HEK293 (cell line): Measurements from ENCODE around the gene TMEM60.

Experiments
- CTCF ChIP-seq: fragments of 450-650 bp; formaldehyde crosslinking; IDR thresholded peaks from 2 replicates; pipeline ENCODE4 v1.5.1; 2016; ENCODE audit warnings: missing biosample characterization, missing genetic modification characterization
- SCRT2 ChIP-seq: fragments of 450-650 bp; formaldehyde crosslinking; IDR thresholded peaks from 2 replicates; pipeline ENCODE4 v1.5.1; 2016; ENCODE audit warnings: missing biosample characterization, missing genetic modification characterization
- YY1 ChIP-seq: fragments of 450-650 bp; formaldehyde crosslinking; IDR thresholded peaks from 2 replicates; pipeline ENCODE4 v1.5.1; 2018; ENCODE audit warnings: missing biosample characterization, missing genetic modification characterization
- ZNF214 ChIP-seq: fragments of 450-650 bp; formaldehyde crosslinking; IDR thresholded peaks from 2 replicates; pipeline ENCODE4 v1.5.1; 2017; ENCODE audit warnings: missing biosample characterization, mild to moderate bottlenecking, missing genetic modification characterization, borderline replicate concordance
- ZNF274 ChIP-seq, 2 experiments: fragments of 200-500 bp in 1 of 2; fragments of 450-650 bp in 1 of 2; sonication (Bioruptor generic) in 1 of 2; formaldehyde crosslinking in 1 of 2; IDR thresholded peaks; 2 replicates each; pipeline versions ENCODE4 v1.5.1 to v1.6.1; 2014 to 2016; ENCODE audit warnings: borderline replicate concordance in 1 of 2, inconsistent platforms in 1 of 2, low read length in 1 of 2, missing biosample characterization in 1 of 2, missing genetic modification characterization in 1 of 2
- ZNF433 ChIP-seq: fragments of 450-650 bp; formaldehyde crosslinking; IDR thresholded peaks from 2 replicates; pipeline ENCODE4 v1.5.1; 2016; ENCODE audit warnings: missing biosample characterization, missing genetic modification characterization, low read depth
- ZNF514 ChIP-seq: fragments of 450-650 bp; formaldehyde crosslinking; IDR thresholded peaks from 2 replicates; pipeline ENCODE4 v1.5.1; 2016; ENCODE audit warnings: missing biosample characterization, missing genetic modification characterization
- ZSCAN23 ChIP-seq: fragments of 450-650 bp; formaldehyde crosslinking; IDR thresholded peaks from 2 replicates; pipeline ENCODE4 v1.5.1; 2016; ENCODE audit warnings: missing biosample characterization, missing genetic modification characterization
- TF ChIP-seq, protein P1 (sequence below): fragments of 450-650 bp; formaldehyde crosslinking; IDR thresholded peaks from 2 replicates; pipeline ENCODE4 v1.5.1; 2016; ENCODE audit warnings: missing biosample characterization, missing genetic modification characterization, low read depth
- TF ChIP-seq, protein P2 (sequence below): fragments of 450-650 bp; formaldehyde crosslinking; conservative IDR thresholded peaks from 2 replicates; pipeline ENCODE4 v1.5.1; 2016; ENCODE audit warnings: low read depth, missing biosample characterization, missing genetic modification characterization
- TF ChIP-seq, protein P3 (sequence below): fragments of 450-650 bp; formaldehyde crosslinking; IDR thresholded peaks from 2 replicates; pipeline ENCODE4 v1.5.1; 2016; ENCODE audit warnings: missing biosample characterization, missing genetic modification characterization
- TF ChIP-seq, protein P4 (sequence below): fragments of 450-650 bp; formaldehyde crosslinking; IDR thresholded peaks from 2 replicates; pipeline ENCODE4 v1.5.1; 2016; ENCODE audit warnings: missing biosample characterization, missing genetic modification characterization

GRCh38 chr7:77811516-77812289, 13.5 kb upstream of the TMEM60 start:
- TF ChIP-seq ZSCAN23 (tag by site-specific recombination) (no peak), ZNF274 (IDR thresholded peaks at IDR 0.05; ENCODE audit: low read length) (no peak), ZNF274 (tag by site-specific recombination; IDR thresholded peaks at IDR 0.05; ENCODE audit: borderline replicate concordance) (no peak), CTCF (tag by site-specific recombination) (no peak), ZNF214 (tag by site-specific recombination) (no peak), ZNF514 (no peak), SCRT2 (tag by site-specific recombination) (no peak), YY1 (tag by site-specific recombination) (no peak), ZNF433 (tag by site-specific recombination) (no peak)
- TF ChIP-seq, protein P1, sequence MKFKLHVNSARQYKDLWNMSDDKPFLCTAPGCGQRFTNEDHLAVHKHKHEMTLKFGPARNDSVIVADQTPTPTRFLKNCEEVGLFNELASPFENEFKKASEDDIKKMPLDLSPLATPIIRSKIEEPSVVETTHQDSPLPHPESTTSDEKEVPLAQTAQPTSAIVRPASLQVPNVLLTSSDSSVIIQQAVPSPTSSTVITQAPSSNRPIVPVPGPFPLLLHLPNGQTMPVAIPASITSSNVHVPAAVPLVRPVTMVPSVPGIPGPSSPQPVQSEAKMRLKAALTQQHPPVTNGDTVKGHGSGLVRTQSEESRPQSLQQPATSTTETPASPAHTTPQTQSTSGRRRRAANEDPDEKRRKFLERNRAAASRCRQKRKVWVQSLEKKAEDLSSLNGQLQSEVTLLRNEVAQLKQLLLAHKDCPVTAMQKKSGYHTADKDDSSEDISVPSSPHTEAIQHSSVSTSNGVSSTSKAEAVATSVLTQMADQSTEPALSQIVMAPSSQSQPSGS = no peak
- TF ChIP-seq, protein P2, sequence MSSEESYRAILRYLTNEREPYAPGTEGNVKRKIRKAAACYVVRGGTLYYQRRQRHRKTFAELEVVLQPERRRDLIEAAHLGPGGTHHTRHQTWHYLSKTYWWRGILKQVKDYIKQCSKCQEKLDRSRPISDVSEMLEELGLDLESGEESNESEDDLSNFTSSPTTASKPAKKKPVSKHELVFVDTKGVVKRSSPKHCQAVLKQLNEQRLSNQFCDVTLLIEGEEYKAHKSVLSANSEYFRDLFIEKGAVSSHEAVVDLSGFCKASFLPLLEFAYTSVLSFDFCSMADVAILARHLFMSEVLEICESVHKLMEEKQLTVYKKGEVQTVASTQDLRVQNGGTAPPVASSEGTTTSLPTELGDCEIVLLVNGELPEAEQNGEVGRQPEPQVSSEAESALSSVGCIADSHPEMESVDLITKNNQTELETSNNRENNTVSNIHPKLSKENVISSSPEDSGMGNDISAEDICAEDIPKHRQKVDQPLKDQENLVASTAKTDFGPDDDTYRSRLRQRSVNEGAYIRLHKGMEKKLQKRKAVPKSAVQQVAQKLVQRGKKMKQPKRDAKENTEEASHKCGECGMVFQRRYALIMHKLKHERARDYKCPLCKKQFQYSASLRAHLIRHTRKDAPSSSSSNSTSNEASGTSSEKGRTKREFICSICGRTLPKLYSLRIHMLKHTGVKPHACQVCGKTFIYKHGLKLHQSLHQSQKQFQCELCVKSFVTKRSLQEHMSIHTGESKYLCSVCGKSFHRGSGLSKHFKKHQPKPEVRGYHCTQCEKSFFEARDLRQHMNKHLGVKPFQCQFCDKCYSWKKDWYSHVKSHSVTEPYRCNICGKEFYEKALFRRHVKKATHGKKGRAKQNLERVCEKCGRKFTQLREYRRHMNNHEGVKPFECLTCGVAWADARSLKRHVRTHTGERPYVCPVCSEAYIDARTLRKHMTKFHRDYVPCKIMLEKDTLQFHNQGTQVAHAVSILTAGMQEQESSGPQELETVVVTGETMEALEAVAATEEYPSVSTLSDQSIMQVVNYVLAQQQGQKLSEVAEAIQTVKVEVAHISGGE = no peak
- TF ChIP-seq, protein P3, sequence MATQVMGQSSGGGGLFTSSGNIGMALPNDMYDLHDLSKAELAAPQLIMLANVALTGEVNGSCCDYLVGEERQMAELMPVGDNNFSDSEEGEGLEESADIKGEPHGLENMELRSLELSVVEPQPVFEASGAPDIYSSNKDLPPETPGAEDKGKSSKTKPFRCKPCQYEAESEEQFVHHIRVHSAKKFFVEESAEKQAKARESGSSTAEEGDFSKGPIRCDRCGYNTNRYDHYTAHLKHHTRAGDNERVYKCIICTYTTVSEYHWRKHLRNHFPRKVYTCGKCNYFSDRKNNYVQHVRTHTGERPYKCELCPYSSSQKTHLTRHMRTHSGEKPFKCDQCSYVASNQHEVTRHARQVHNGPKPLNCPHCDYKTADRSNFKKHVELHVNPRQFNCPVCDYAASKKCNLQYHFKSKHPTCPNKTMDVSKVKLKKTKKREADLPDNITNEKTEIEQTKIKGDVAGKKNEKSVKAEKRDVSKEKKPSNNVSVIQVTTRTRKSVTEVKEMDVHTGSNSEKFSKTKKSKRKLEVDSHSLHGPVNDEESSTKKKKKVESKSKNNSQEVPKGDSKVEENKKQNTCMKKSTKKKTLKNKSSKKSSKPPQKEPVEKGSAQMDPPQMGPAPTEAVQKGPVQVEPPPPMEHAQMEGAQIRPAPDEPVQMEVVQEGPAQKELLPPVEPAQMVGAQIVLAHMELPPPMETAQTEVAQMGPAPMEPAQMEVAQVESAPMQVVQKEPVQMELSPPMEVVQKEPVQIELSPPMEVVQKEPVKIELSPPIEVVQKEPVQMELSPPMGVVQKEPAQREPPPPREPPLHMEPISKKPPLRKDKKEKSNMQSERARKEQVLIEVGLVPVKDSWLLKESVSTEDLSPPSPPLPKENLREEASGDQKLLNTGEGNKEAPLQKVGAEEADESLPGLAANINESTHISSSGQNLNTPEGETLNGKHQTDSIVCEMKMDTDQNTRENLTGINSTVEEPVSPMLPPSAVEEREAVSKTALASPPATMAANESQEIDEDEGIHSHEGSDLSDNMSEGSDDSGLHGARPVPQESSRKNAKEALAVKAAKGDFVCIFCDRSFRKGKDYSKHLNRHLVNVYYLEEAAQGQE (tag by site-specific recombination) = no peak
- TF ChIP-seq, protein P4, sequence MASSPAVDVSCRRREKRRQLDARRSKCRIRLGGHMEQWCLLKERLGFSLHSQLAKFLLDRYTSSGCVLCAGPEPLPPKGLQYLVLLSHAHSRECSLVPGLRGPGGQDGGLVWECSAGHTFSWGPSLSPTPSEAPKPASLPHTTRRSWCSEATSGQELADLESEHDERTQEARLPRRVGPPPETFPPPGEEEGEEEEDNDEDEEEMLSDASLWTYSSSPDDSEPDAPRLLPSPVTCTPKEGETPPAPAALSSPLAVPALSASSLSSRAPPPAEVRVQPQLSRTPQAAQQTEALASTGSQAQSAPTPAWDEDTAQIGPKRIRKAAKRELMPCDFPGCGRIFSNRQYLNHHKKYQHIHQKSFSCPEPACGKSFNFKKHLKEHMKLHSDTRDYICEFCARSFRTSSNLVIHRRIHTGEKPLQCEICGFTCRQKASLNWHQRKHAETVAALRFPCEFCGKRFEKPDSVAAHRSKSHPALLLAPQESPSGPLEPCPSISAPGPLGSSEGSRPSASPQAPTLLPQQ (tag by site-specific recombination) = no peak
